Activated CD8-positive, alpha-beta memory T cell treated with anti-CD3 and anti-CD28 coated beads, Interleukin-2, amount 10 ng/mL, durations not matched to agents 7 days and 5 days (primary cell): ENCODE measurements around the gene KIAA1328. TPM values are rescaled to one million over a fixed set of nuclear protein-coding genes. Genes with fewer than 3 reads are reported as not detected.

Source experiments
- ATAC-seq: fragments of 150-1000 bp; cut with Tn5 transposase; one replicate; pipeline ENCODE4 v1.10.0; 2021; ENCODE audit warnings: moderate library complexity
- CTCF ChIA-PET: fragments of 350-600 bp; sonication (Branson Sonifier 250); formaldehyde crosslinking; loops from one replicate; lab custom pipeline; 2021; ENCODE audit warnings: antibody characterized with exemption; lab: Charles Lee
- DNase-seq: peaks from one replicate; pipeline ENCODE4 v3.0.0-alpha.2; 2020
- H3K27ac Mint-ChIP-seq: one replicate; pipeline ENCODE4 v1.8.0; 2021; ENCODE audit warnings: mild to moderate bottlenecking, mixed read lengths
- H3K27me3 Mint-ChIP-seq: one replicate; pipeline ENCODE4 v1.8.0; 2021; ENCODE audit warnings: mixed read lengths
- H3K36me3 Mint-ChIP-seq: one replicate; pipeline ENCODE4 v1.8.0; 2021; ENCODE audit warnings: mild to moderate bottlenecking, mixed read lengths
- H3K4me1 Mint-ChIP-seq: one replicate; pipeline ENCODE4 v1.8.0; 2021; ENCODE audit warnings: mixed read lengths
- H3K4me3 Mint-ChIP-seq: one replicate; pipeline ENCODE4 v1.8.0; 2021; ENCODE audit warnings: mild to moderate bottlenecking, moderate library complexity, mixed read lengths
- H3K9me3 Mint-ChIP-seq: one replicate; pipeline ENCODE4 v1.8.0; 2022; ENCODE audit warnings: low read depth, mixed read lengths
- total RNA-seq, 2 experiments: library from RNA; stranded (reverse); gene quantifications; one replicate each; pipeline ENCODE4 v1.2.3, GENCODE V29; 2021

The KIAA1328 gene
- total RNA-seq, 2 experiments from 2014 or later: 8.6 to 11.2 TPM

DNA sequence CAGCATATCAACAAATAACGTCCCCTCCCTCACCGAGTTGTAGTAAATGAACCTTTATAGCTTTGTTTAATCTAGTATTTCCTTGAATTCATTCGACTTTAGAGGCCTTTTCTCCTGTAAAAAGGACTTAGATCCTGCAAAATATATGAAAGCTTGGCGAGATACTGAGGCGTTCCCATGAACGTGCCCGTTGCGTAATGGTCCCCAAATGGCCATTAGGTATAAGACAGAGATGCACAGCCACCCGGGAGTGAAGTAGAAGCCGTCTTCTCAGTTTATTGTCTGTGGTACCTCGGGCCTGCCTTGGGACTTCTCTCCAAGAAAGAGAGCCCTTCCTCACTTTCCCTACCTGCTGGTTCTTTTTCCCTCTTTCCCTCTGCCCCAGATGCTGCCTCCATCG, 426.0 kb downstream of the KIAA1328 start:
- Mint-ChIP-seq H3K4me1 (no peaks in the 10 kb centered on the region), H3K4me3 (no peak overlapping the region), H3K27me3 (peaks cover 43% of the 10 kb centered on the region), H3K9me3 (no peaks in the 10 kb centered on the region), H3K36me3 (no peaks in the 10 kb centered on the region), H3K27ac (no peak overlapping the region)
- ATAC-seq (no peak), DNase-seq (no peak)
- CTCF ChIA-PET: no interaction called here

DNA sequence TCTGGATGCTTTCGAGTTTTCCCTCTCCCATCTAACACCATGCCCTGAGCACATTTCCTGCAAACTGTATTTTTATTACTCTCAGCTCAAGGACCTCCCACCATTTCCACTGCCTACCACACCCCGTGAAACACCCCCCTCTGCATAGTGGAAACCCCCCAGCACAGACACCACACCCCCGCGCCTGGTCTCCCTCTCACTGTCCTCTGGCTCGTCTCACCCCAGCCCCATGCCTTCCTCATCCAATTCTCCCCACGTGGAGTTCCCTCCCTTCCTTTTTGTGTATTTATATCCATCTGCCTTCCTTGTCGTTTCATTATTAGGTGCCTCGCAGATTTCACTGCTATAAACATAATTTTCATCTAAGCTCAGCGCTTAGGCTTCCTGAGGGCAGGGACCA, 429.2 kb downstream of the KIAA1328 start:
- Mint-ChIP-seq H3K27ac (no peak overlapping the region), H3K9me3 (no peaks in the 10 kb centered on the region), H3K36me3 (no peaks in the 10 kb centered on the region), H3K4me3 (no peak overlapping the region), H3K27me3 (peaks cover 23% of the 10 kb centered on the region), H3K4me1 (no peaks in the 10 kb centered on the region)
- DNase-seq: no peak
- no peak for ATAC-seq
- CTCF ChIA-PET: no interaction called here

DNA sequence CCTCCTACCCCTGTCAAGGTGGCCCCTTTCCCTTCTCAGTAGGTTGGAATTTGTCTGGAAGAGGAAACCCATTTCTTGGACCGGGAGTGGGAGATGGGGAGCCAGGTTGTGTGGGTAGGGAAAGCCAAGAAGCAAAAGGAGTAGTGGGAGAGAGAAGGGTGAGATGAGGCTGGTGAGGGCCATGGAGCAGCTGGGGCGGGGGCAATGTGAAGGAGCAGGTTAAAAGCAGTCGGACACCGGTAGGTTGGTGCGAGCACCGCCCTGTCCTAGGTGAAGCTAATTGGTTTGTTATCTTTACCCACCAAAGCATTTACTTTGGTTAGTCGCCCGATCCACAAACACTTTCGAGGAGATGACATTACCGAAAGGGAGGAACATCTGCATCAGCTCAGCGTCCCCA, 429.9 kb downstream of the KIAA1328 start:
- no peaks in the 10 kb centered on the region for H3K4me1 Mint-ChIP-seq
- H3K36me3 Mint-ChIP-seq: no peaks in the 10 kb centered on the region
- H3K9me3 Mint-ChIP-seq: no peaks in the 10 kb centered on the region
- no peak overlapping the region for H3K27ac Mint-ChIP-seq
- ATAC-seq: no peak
- DNase-seq: no peak
- CTCF ChIA-PET: no interaction called here
- peaks cover 22% of the 10 kb centered on the region for H3K27me3 Mint-ChIP-seq
- H3K4me3 Mint-ChIP-seq: no peak overlapping the region

DNA sequence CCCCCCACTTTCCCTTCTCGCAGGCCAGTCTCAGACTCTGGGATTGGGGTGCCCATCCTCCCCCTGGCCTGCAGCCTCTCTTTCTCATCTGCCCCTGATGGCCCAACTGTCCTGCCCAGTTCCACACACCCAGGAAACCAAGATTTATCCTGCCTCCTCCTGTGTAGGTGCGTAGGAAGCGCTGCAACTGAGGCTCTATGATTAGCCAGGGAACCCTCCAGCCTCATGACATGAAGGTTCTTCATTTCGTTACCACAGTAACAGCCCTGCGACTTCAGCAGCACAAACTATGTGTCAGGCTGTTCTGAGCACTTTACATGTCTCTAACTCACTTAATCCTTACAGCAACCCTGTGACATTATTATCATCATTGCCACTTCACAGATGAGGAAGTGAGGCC, 430.8 kb downstream of the KIAA1328 start:
- CTCF ChIA-PET: no interaction called here
- Mint-ChIP-seq H3K4me1 (no peaks in the 10 kb centered on the region), H3K27me3 (peaks cover 19% of the 10 kb centered on the region), H3K27ac (no peak overlapping the region), H3K36me3 (no peaks in the 10 kb centered on the region), H3K9me3 (no peaks in the 10 kb centered on the region), H3K4me3 (no peak overlapping the region)
- no peak for DNase-seq
- ATAC-seq: no peak

- no peak for ATAC-seq
- Mint-ChIP-seq H3K36me3 (no peaks in the 10 kb centered on the region), H3K27ac (no peak overlapping the region), H3K4me1 (no peaks in the 10 kb centered on the region), H3K9me3 (no peaks in the 10 kb centered on the region), H3K4me3 (no peak overlapping the region), H3K27me3 (peaks cover 11% of the 10 kb centered on the region)
- DNase-seq: no peak
- CTCF ChIA-PET: no interaction called here
Measured at GRCh38 chr18:37260367-37261093, 431.6 kb downstream of the KIAA1328 start.

GRCh38 chr18:37261246-37261840, 432.4 kb downstream of the KIAA1328 start:
- H3K4me3 Mint-ChIP-seq: no peak overlapping the region
- ATAC-seq: no peak
- DNase-seq: no peak
- H3K36me3 Mint-ChIP-seq: no peaks in the 10 kb centered on the region
- H3K4me1 Mint-ChIP-seq: no peaks in the 10 kb centered on the region
- H3K27ac Mint-ChIP-seq: no peak overlapping the region
- no peaks in the 10 kb centered on the region for H3K9me3 Mint-ChIP-seq
- CTCF ChIA-PET: no interaction called here
- peaks cover 3% of the 10 kb centered on the region for H3K27me3 Mint-ChIP-seq

GRCh38 chr18:37261988-37262387, 433.1 kb downstream of the KIAA1328 start:
- no peaks in the 10 kb centered on the region for H3K27me3 Mint-ChIP-seq
- ATAC-seq (no peak), DNase-seq (no peak)
- no peak overlapping the region for H3K27ac Mint-ChIP-seq
- no peaks in the 10 kb centered on the region for H3K4me1 Mint-ChIP-seq
- H3K36me3 Mint-ChIP-seq: no peaks in the 10 kb centered on the region
- no peaks in the 10 kb centered on the region for H3K9me3 Mint-ChIP-seq
- CTCF ChIA-PET: no interaction called here
- no peak overlapping the region for H3K4me3 Mint-ChIP-seq

DNA sequence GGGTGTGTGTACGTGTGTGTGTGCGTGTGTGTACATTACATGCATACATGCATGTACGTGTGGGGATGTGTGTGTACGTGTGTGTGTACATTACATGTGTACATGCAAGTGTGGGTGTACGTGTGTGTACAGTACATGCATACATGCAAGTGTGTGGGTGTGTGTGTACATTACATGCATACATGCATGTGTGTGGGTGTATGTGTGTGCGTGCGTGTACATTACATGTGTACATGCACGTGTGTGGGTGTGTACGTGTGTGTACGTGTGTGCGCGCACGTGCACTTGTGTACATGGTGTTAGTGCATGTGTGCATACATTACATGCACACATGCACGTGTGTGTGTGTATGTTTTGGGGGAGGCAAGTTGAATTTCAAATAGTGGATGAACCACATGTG, 436.0 kb downstream of the KIAA1328 start:
- no peaks in the 10 kb centered on the region for H3K36me3 Mint-ChIP-seq
- H3K4me3 Mint-ChIP-seq: no peak overlapping the region
- no peaks in the 10 kb centered on the region for H3K27me3 Mint-ChIP-seq
- no peaks in the 10 kb centered on the region for H3K9me3 Mint-ChIP-seq
- CTCF ChIA-PET: no interaction called here
- DNase-seq: no peak
- H3K4me1 Mint-ChIP-seq: no peaks in the 10 kb centered on the region
- no peak overlapping the region for H3K27ac Mint-ChIP-seq
- no peak for ATAC-seq

DNA sequence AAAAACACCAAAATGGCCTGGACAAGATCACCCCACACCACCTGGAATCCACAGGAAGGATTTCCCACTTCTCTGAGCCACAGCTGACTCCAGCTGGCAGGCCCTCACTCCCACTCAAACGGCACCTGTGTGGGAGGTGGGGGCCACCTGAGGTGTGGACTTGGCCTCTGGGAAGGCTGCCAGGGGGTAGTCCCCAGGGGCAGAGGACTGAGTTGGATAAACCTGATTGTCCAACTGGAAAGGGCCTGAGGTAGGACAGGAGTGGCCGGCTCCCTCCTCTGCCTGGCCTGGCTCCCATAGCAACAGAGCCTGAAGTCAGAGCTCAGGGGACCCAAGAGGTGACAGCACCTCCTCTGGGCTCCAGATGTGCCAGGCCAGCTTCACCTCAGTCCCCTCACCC, 436.5 kb downstream of the KIAA1328 start:
- Mint-ChIP-seq H3K27me3 (no peaks in the 10 kb centered on the region), H3K4me3 (no peak overlapping the region), H3K9me3 (no peaks in the 10 kb centered on the region), H3K27ac (no peak overlapping the region), H3K36me3 (no peaks in the 10 kb centered on the region), H3K4me1 (no peaks in the 10 kb centered on the region)
- DNase-seq (no peak), ATAC-seq (no peak)
- CTCF ChIA-PET: no interaction called here

DNA sequence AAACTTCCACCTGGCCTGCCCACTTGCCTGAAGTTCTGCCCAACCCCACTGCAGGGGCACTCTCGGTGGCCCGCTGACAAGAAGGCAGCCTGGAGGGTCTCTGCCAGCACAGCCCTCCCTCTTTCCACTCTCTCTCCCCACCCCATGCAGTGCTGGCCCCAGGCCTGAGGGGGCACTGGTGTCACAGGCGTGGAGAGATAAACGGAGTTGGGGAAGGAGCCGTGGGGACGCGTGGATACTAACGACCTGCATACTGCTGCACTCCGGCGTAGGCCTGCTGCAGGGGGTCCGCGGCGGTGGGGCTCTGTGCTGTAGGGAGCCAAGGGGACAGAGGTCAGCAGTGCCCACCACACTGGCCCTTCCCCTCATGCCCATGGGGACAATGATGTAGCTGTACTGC, 437.4 kb downstream of the KIAA1328 start:
- ATAC-seq (no peak), DNase-seq (no peak)
- H3K27me3 Mint-ChIP-seq: no peaks in the 10 kb centered on the region
- H3K4me3 Mint-ChIP-seq: no peak overlapping the region
- no peaks in the 10 kb centered on the region for H3K36me3 Mint-ChIP-seq
- CTCF ChIA-PET: no interaction called here
- no peaks in the 10 kb centered on the region for H3K4me1 Mint-ChIP-seq
- H3K27ac Mint-ChIP-seq: no peak overlapping the region
- no peaks in the 10 kb centered on the region for H3K9me3 Mint-ChIP-seq

- Mint-ChIP-seq H3K27me3 (peaks cover 8% of the 10 kb centered on the region), H3K27ac (peak overlapping the region; percentile 9), H3K4me3 (no peak overlapping the region), H3K36me3 (no peaks in the 10 kb centered on the region), H3K9me3 (no peaks in the 10 kb centered on the region), H3K4me1 (no peaks in the 10 kb centered on the region)
- DNase-seq (peak; percentile 49), ATAC-seq (no peak)
- CTCF ChIA-PET: no interaction called here
Measured at GRCh38 chr18:37270038-37270665, 441.2 kb downstream of the KIAA1328 start.

DNA sequence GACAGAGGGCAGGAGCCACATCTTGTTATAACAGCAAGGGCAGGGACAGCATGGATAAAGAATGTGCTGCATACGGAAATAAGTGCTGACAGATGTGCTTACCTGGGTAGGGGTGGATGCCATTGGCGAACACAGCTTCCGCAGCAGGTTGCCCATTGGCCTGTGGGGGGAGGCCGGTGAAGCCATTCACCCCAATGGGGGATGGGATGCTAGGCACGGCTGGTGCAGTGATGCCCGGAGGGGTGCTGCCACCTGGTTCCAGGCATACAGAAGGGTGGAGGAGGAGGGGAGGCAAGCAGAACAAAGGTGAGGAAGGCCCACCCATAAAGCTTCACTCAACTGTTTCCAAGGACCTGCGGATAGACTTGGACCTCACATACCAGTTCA, 441.7 kb downstream of the KIAA1328 start:
- H3K36me3 Mint-ChIP-seq: no peaks in the 10 kb centered on the region
- no peak overlapping the region for H3K27ac Mint-ChIP-seq
- CTCF ChIA-PET: no interaction called here

DNA sequence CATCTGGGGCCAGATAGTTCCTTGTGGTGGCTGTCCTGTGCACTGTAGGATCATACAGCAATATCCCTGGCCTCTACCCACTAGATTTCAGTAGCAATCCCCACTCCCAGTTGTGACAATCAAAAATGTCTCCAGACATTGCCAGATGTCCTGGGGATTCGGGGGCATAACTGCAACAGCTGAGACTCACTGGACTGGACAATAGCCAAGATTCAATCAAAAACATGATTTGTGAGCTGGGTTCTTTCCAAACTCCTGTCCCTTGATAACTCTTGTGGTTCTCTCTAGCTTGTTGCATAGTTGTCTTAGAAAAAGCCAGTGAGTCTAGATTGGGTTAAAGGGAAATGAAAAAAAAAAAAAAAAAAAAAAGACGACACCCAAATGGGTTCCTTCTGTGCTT, 443.3 kb downstream of the KIAA1328 start:
- H3K4me1 Mint-ChIP-seq: no peaks in the 10 kb centered on the region
- no peak for DNase-seq
- ATAC-seq: no peak
- H3K4me3 Mint-ChIP-seq: no peak overlapping the region
- H3K9me3 Mint-ChIP-seq: no peaks in the 10 kb centered on the region
- H3K27me3 Mint-ChIP-seq: peaks cover 20% of the 10 kb centered on the region
- no peak overlapping the region for H3K27ac Mint-ChIP-seq
- no peaks in the 10 kb centered on the region for H3K36me3 Mint-ChIP-seq
- CTCF ChIA-PET: no interaction called here

More for the DNA sequence above, 441.7 kb downstream of the KIAA1328 start:
- H3K9me3 Mint-ChIP-seq: no peaks in the 10 kb centered on the region
- no peak overlapping the region for H3K4me3 Mint-ChIP-seq
- H3K4me1 Mint-ChIP-seq: no peaks in the 10 kb centered on the region
- DNase-seq: no peak
- ATAC-seq: no peak
- H3K27me3 Mint-ChIP-seq: peaks cover 13% of the 10 kb centered on the region

DNA sequence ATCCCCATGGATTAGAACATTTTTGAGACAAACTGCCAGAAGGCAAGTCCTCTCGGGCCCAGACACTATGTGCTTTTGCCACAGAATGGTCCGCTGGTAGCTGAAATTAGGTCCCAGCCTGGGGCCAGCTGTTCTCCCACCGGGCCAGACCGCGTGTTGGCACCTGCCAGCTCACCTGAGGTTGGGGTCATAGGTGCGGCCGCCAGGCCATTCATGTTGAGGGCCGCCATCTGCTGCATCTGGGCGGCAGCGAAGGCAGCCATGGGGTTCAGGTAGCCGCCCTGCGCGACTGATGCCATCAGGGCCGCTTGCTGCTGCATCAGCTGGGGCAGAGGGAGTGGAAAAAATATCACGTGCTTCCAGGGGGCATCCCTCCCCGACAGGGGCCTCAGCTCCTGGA, 443.9 kb downstream of the KIAA1328 start:
- Mint-ChIP-seq H3K9me3 (no peaks in the 10 kb centered on the region), H3K4me1 (no peaks in the 10 kb centered on the region), H3K4me3 (no peak overlapping the region), H3K27ac (no peak overlapping the region), H3K27me3 (peaks cover 22% of the 10 kb centered on the region), H3K36me3 (no peaks in the 10 kb centered on the region)
- no peak for ATAC-seq
- DNase-seq: no peak
- CTCF ChIA-PET: no interaction called here
